Hair follicular keratinocyte (primary cell): ENCODE measurements around the gene SQOR. TPM values are rescaled to one million over a fixed set of nuclear protein-coding genes. Genes with fewer than 3 reads are reported as not detected.

ENCODE experiments used
- total RNA-seq: library from RNA; depleted of rRNA; stranded (reverse); fragments of >200 nt; gene quantifications from 2 replicates; pipeline ENCODE4 v1.2.3, GENCODE V29; 2015

SQOR gene
- 159 and 198 TPM in 2 replicates for total RNA-seq

GRCh38 chr15:45634432-45635190, at the start of gene SQOR:
TSS of gene SQOR (plus strand) at chr15:45635029. CDS start at chr15:45658924, 23,895 bp downstream.

DNA sequence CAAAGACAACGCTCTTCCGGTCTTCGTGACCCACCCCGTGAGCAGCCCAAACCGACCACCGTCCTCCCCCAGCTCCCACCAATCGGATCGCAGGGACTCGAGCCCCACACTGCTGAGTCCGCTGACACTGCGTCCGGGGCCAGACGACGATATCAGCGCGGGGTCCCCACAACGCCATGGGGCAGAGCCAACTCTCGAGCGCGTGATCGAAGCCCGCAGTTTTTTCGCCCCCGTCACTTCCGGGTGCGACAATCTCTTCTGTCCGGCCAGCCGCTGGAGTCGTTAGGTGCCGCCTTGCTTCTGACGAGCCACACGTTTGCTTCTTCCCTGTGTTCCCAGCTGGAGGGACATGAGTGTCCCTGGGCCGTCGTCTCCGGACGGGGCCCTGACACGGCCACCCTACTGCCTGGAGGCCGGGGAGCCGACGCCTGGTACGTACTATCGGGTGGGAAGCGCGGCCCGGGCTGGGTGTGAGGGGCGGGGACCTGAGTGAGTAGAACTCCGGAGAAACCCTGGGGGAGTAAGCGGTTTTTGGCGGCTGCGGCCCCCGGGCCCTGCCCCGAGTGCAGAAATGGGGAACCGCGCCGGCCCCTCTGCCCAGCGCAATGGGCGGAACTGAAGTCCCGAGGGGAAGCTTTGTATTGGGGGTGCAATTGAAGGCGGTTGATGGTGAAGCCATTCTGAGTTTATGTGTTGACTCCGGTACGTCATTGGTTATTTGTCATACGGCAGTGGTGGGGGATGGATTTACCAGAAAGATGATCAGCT, 47.5 kb upstream of the SQOR start, which contains the start of gene BLOC1S6:
Gene BLOC1S6, plus strand, starts transcription at position 285 of the 768 bp plus-strand sequence. Its CDS starts 65 bp downstream, at position 350.

Other genes with a start within 250 kb of the SQOR start
- gene SLC30A4, start 112.3 kb upstream of the SQOR start, total RNA-seq, result 1.7 and 4.0 TPM in 2 replicates
- 28.6 and 33.6 TPM in 2 replicates for gene BLOC1S6, start 47.6 kb upstream of the SQOR start, total RNA-seq